ENCODE results near the gene STK4.

STK4 gene

GRCh38 chr20:44942264-44942973 is 23.9 kb upstream of the STK4 start:
- H3K4me3 ChIP-seq (ENCODE audit: low read depth, low read length): no peak overlapping the region
- TF ChIP-seq, protein P1, sequence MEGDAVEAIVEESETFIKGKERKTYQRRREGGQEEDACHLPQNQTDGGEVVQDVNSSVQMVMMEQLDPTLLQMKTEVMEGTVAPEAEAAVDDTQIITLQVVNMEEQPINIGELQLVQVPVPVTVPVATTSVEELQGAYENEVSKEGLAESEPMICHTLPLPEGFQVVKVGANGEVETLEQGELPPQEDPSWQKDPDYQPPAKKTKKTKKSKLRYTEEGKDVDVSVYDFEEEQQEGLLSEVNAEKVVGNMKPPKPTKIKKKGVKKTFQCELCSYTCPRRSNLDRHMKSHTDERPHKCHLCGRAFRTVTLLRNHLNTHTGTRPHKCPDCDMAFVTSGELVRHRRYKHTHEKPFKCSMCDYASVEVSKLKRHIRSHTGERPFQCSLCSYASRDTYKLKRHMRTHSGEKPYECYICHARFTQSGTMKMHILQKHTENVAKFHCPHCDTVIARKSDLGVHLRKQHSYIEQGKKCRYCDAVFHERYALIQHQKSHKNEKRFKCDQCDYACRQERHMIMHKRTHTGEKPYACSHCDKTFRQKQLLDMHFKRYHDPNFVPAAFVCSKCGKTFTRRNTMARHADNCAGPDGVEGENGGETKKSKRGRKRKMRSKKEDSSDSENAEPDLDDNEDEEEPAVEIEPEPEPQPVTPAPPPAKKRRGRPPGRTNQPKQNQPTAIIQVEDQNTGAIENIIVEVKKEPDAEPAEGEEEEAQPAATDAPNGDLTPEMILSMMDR (IDR thresholded peaks at IDR 0.05; ENCODE audit: borderline replicate concordance, insufficient read depth, low read depth, low read length): no peak

DNA sequence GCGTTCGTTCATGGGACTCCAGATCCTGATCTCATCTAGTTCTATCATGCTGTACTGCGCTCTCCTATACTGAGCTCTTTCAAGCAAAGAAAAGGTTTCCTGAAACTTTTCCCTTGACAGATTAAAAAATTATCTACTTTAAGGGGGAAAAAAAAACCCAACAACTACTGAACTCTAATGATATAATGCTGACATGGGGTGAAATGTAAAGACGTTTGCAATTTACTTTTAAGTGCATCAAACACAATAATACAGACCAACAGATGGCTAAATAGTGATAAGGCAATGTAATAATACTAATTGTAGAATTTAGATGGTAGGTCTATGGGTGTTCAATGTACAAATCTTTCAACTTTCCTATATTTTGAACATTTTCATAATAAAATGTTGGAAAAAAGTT is 22.5 kb upstream of the STK4 start:
- TF ChIP-seq, protein P1 (IDR thresholded peaks at IDR 0.05; ENCODE audit: borderline replicate concordance, insufficient read depth, low read depth, low read length): no peak
- H3K4me3 ChIP-seq (ENCODE audit: low read depth, low read length): no peak overlapping the region

DNA sequence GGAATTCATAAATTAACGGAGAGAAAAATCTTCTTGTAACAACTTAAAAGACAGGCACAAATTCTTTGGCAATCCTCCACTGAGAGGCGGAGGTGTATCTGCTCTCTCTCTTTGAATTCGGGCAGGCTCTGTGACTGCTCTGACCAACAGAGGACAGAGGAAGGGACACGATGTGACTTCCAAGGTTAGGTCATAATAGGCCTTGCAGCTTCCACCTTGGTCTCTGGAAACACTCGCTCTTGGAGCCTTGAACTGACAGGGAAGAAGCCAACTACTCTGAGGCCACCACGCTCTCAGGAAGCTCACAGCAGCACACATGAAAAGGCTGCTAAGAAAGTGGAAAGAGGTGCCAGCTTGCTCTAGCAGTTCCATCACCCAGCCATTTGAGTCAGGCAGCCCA is 21.1 kb upstream of the STK4 start:
- TF ChIP-seq, protein P1 (IDR thresholded peaks at IDR 0.05; ENCODE audit: borderline replicate concordance, insufficient read depth, low read depth, low read length): no peak
- no peak overlapping the region for H3K4me3 ChIP-seq (ENCODE audit: low read depth, low read length)

DNA sequence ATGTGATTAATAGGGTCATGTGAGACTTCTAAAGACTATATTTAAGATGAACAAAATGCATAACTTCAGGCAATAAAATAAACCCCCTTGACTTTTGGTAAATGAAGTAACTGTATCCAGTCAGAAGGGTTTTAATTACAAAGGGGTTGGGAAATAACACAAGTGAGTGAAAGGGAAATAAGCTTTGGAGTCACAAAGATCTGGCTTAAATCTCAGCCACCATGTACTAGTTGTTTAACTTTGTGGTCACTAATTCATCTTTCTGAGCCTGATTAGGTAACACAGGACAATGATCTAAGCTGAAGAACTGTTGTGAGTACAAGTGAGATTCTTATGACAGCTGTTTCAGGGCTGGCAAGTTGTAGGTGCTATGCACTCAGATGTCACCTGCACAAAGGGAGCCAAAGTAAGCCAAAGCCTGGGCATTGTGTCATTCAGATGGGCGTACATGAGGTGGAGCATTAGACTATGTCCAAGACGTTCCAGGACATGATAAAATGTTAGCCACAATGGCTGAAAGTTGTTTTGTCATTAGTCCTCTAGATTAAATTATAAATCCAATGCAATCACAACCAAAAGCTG is 19.9 kb upstream of the STK4 start:
- H3K4me3 ChIP-seq (ENCODE audit: low read depth, low read length): no peak overlapping the region
- TF ChIP-seq, protein P1 (IDR thresholded peaks at IDR 0.05; ENCODE audit: borderline replicate concordance, insufficient read depth, low read depth, low read length): no peak

GRCh38 chr20:44948107-44948506 is 18.2 kb upstream of the STK4 start:
- H3K4me3 ChIP-seq (ENCODE audit: low read depth, low read length): no peak overlapping the region
- TF ChIP-seq, protein P1 (IDR thresholded peaks at IDR 0.05; ENCODE audit: borderline replicate concordance, insufficient read depth, low read depth, low read length): no peak

- no peak overlapping the region for H3K4me3 ChIP-seq (ENCODE audit: low read depth, low read length)
- TF ChIP-seq, protein P1 (IDR thresholded peaks at IDR 0.05; ENCODE audit: borderline replicate concordance, insufficient read depth, low read depth, low read length): no peak
These were observed 17.8 kb upstream of the STK4 start for GRCh38 chr20:44948513-44948912.

- H3K4me3 ChIP-seq (ENCODE audit: low read depth, low read length): no peak overlapping the region
- TF ChIP-seq, protein P1 (IDR thresholded peaks at IDR 0.05; ENCODE audit: borderline replicate concordance, insufficient read depth, low read depth, low read length): no peak
These were observed 15.9 kb upstream of the STK4 start for GRCh38 chr20:44950368-44950767.
